Activated CD4-positive, alpha-beta T cell treated with anti-CD3 and anti-CD28 coated beads for 24 hours (primary cell): ENCODE measurements around the gene HMG20A.
"Not testable (repeated sequence)": the region's sequence is repeated elsewhere in the genome, so short reads cannot be mapped to it uniquely, and the experiment has no call there.

Source experiments
- DNase-seq, 2 donors: peaks; one replicate each; pipeline ENCODE4 v3.0.0-alpha.2; 2020; ENCODE audit warnings: low read depth in 2 of 2

HMG20A gene

DNA sequence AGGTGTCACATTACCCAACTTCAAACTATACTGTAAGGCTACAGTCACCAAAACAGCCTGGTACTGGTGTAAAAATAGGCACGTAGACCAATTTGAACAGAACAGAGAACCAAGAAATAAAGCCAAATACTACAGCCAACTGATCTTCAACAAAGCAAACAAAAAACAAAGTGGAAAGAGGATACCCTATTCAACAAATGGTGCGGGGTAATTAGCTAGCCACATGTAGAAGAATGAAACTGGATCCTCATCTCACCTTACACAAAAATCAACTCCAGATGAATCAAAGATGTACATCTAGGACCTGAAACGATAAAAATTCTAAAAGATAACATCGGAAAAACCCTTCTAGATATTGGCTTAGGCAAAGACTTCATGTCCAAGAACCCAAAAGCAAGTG, 13.8 kb upstream of the HMG20A start:
- DNase-seq, result no peak

DNA sequence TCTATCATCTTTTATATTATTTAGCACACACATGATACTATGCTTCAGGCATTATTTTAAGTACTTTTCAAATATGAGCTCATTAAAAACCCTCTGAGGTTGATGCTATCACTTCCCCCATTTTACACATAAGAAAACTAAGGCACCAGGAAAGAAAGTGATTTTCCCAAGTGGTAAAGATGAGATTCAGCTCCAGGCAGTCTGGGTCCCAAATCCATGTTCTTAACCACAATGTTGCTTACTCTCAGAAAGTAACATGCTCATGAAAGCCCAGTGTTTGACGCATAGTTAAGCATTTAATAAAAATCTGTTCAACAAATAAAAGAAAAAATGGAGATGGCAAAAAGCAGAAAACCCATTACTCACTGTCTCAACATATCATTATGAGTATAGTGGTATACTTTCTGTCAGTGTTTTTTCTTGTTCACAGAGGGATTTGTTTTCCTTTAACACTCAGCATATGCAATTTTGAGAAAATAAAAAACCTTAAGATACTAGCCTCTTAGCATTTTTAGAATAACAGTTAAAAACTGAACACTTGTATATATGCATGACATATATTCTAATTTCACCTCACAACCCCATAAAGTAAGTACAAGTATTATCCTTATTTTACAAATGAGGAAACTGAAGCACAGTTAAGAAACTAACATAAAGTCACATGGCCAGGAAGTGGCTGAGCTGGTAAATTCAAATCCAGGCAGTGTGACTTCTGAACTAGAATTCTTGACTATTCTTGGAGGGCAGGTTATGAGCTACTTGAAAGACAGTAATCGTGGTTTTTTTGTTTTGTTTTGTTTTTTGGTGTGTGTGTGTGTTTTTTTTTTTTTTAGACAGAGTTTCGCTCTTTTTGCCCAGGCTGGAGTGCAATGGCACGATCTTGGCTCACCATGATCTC, 11.2 kb upstream of the HMG20A start:
- no peak for DNase-seq

DNA sequence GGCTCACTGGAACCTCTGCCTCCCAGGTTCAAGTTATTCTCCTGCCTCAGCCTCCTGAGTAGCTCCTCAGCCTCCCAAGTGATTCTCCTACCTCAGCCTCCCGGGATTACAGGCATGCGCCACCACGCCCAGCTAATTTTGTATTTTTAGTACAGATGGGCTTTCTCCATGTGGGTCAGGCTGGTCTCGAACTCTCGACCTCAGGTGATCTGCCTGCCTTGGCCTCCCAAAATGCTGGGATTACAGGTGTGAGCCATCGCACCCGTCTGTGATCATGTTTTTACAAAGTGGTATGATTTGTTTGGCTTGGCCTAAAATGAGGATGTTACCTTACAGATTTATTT, 10.6 kb upstream of the HMG20A start:
- not testable (repeated sequence) for DNase-seq

DNA sequence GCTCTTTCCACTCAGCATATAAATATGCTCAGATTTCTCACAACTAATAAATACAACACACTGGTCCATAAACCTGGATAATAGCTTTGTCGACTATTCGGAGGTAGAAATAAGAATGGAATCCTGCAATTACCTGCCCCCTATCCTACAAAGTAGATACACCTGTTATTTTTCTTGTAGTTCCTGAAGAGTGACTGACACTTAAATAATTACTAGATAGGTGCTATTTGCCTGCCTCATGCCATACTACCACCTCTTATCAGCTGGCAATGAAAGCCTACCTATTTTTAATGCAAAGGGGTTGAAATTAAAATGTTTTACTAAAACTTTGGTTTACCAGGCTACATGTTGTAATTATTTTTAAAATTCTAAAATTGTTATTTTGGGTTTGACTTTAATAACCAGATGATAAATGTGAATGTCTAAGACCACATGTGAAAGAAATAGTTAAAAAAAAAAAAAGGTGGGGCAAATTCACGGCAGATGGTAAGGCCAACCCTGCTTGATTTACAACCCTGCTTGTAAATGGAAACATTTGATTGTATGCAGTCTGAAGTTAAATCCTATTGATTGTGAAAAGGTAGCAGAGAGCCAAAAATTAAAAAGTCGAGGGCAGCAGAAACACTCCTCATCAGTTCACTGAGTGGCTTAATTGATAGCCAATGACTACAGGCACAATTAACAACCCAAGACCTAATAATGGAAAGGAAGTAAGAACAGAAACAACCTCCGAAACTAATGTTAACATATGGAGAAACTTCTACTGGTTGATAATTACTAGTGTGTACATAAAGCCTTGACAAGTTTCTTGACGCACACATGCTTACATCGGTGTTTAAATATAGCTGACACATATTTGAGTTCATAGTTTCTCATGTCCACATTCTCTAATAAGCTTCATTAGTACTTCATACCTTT, 9.7 kb upstream of the HMG20A start:
- DNase-seq, result no peak

DNA sequence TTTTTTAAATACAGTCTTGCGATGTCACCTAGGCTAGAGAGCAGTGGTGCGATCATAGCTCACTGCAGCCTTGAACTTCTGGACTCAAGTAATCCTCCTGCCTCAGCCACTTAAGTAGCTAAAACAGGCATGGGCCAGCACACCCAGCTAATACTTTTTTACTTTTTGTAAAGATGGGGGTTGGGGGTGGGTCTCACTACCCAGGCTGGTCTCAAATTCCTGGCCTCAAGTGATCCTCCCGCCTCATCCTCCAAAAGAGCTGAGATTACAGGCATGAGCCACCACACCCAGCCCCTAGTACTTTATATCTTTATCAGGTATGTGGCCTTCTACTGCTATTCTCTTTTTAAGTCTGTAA, 9.1 kb upstream of the HMG20A start:
- no peak for DNase-seq

DNA sequence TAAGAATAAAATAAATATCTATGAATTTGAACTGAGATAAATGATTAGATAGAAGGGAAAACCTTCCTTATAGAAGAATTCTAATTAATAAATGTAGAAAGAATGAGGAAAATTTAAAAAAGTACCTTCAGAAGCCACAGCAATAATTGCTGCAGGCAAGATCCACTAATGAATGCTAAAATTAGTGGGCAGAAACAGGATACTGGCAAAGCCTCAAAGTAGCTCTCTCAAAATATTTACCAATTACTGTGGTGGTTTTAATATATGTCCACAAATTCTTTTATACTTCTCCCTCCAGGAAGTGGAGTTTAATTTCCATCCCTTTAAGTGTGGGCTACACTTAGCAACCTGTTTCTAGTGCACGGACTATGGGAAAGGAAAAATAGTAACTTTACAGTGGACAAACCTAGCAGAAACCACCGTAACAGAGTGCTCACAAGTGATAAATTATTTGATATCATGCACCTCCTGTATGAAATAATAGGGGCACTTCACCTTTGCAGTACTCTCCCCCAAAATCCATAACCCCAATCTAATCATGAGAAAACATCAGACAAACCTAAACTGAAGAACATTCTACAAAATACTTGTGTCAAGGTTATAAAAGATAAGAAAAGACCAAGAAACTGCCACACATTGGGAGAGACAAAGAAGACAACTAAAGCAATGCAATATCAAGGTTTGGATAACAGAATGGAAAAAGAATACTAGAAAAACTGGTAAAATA, 7.6 kb upstream of the HMG20A start:
- DNase-seq, result no peak

DNA sequence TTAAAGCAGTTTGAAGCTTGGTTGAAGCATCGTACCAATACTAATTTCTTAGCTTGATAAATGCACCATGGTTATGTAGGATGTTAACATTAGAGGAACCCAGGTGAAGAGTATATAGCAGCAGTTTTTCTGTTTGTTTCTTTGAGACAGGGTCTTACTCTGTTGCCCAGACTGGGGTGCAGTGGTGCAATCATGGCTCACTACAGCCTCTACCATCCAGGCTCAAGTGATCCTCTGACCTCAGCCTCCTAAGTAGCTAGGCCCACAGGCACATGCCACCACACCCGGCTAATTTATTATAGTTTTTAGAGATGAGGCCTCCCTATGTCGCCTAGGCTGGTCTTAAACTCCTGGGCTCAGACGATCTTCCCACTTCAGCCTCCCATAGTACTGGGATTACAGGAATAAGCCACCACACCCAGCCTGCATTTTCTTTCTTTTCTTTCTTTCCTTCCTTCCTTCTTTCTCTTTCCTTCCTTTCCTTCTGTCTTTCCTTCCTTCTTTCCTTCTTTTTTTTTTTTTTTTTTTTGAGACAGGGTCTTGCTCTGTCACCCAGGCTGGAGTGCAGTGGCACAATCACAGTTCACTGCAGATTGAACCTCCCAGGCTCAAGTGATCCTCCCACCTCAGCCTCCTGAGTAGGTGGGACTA, 6.9 kb upstream of the HMG20A start:
- DNase-seq, result no peak

DNA sequence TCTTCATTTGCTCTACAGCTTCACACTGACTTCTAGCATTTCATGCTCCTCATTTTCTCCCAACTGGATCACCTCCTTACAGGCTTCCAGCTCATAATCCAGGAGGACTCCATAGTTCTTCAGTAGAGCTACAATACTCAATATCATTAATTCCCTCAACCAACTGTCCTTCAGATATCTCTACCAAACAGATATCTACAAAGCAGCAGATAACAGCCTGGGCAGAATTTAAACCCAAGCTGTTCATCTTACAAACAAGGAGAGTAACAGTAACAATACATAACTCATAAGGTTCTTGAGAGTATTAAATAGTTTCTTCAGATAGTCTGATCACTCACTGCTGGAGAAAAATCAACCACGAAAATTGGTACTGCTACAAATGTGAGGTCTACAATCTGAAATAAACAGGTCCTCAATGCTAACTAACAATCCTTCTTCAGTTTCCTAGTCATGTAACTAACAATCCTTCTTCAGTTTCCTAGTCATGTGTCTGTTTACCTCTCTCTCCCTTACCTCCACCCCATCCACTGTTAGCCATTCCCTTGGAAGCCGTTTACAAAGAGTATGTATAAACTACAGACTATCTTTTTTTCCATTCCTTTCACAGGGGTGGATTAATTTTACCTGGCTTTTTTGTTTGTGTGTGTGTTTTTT, 5.8 kb upstream of the HMG20A start:
- no peak for DNase-seq

DNA sequence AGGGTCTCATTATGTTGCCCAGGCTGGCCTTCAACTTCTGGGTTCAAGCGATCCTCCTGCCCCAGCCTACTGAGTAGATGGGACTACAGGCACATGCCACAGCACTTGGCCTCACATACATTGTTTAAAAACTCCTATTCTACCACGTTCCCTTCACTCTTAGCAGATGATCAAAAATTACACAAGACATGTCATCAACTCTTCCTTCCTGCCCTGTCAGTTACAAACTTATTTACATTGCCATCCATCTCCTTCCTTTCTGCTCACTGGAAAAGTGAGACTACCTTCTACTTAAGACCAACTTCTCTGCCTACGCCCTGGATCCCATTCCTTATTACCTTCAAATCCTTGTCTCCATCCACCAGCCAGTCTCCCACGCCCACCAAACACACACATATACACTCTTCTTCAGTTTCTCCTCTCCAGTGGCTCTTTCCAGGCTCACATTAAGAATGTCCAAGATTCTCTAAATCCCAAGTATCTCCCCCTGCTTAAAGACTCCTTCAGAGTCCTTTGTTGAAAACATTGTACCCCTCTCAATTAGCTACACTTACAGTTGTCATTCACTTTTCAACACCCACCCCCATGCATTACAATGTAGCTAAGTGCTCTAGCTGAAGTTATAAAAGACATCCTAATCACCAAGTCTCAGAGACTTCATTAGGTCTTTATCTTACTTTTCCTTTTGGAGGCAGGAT, 5.1 kb upstream of the HMG20A start:
- no peak for DNase-seq

DNA sequence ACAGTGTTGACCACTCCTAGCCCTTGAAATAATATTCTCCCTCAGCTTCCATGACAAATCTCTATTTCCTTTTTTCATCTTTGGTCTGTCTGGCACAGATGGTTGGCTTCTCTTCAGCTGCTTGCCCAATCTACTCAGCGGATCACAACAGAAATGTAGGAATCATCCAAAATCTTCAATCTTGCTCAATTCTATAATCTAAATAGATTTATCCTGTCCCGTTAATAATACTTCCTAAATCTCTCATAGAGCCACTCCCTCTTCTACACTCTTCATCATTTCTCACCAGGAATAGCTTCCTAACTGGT, 4.6 kb upstream of the HMG20A start:
- no peak for DNase-seq

DNA sequence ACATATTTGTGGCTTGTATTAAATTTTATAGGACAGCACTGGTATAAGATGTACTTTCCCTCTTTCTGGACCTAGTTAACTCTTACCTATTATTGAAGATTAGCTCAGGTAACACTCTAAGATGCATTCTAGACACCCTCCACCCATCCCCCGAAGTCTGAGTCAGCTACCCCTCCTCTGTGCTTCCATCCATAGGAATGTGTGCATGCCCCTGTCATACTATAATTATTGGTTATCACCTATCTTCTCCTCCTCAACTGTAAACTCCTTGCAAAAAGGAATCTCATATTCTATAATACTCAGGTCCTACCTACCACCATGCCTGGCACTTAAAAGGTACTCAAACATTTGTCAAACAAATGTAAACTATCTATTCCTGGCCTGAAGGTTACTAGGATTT, 3.7 kb upstream of the HMG20A start:
- DNase-seq, result no peak

DNA sequence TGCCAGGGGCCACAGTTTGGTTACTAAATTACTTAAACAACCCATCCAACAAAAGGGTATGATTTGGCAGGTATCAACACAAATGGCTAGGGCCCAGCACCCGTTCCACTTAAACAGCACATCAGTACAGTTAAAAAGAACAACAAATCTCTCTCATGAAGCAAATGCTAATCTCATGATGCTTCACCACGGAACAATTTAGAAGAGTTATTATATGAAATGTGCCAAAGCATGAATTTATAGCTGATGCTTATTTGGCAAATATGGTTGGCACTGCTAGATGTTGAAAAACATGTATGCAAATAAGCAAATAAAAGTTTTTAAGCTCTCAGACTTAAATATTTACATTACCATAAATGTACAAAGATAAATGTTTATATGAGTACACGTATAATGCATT, 3.1 kb upstream of the HMG20A start:
- DNase-seq, result no peak

DNA sequence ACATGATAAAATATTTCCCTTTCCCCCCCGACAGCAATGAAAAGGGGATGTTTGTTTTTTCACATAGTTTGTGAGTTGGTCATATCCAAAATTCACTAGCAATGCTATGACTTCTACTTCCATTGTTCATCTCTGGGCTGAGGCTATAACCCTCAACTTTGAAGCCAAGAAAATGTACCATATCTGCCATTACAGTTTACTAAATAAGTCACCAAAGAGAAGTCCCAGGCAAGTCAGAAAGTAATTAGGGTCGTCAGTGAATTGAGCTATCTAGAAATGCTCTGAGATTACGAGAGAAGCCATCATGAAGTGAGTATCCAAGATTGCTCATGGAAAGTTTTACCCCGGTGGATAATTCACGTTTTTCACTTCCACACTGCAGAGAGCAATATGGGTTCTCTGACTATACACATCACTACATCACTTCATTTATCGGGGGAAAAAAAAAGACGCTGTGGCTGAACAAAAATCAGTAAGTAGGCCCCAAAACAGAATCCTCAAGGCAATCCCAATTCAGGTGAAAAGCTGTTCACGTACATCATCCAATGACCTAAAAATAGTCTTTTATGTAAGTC, 2.2 kb upstream of the HMG20A start:
- DNase-seq, result no peak

DNA sequence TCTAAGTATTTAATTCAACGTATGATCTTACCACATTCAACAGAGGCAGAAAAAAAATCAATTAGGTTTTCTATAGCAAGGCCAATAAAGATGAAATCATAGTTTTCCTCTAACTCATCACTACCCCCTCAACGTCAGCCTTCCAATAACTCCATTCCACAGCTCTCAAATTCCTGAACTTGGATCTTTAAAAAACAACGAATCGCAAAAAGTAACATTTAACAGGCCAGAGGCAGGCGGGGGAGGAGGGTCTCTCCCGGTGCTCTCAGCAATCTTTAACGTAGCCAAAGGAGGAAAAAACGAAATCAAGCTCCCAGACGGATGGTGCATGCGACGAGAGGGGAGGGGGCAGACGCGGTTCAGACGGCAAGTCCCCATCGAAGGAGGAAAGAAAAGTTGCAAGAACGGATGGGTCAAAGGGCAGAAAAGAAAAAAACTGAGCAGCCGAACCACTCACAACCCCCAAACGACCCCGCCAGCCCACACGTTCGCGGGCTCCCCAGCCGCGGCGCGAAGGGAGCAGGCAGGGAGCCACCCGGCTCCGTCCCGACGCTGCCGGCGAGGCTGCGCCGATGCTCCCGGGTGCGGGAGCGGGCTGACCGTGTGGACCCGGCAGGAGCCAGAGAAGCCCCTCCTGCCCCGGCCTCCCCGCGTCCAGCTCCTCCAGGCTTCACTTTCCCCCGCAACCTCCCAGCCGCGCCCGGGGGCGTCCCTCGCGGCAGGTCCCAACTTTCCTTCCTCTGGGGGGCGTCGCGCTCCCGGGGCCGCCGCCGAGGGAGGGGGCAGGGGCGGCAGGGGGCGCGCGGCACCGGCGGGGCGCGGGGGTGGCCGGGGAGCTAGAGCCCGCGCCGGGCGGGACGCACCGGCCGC, 1.5 kb upstream of the HMG20A start:
- DNase-seq, result peak; percentile 15 to 16

DNA sequence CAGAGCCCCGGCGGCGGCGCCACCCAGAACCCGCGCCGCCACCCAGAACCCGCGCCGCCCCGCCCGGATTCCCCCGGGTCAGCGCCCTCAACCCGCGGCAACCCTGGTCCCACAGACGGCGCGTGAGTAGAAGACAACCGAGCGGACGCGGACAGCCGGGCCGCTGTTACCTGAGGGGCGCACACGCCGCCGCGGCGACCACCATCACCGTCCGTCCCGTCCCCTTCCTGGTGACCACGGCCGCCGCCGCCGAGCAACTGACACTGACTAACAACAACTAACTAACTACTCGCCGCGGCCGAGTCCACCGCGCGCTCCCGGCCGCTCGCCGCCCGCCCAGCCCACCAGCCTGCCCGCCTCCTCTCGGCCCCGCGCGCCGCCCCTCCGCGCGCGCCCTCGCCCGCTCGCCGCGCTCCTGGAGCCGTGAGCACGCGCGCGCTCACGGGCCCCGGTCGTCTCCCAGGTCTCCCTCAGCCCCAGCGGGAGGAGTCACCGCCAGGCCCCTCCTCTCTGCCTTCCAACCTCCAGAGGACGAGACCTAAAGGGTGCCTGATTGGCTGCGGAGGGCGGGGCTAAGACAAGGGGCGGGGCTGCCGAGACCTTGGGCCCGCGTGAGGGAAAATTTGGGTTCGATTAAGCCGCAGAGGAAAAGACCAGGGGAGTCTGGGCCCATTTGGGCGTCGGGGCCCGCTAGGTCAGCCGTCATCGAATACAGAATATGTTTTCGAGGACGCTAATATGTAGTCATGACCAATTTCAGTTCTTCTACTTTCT, 665 bp upstream of the HMG20A start, which contains the start of gene PEAK1:
PEAK1 (minus strand) TSS at position 269 of the 774 bp plus-strand sequence. CDS start 238,178 bp downstream, outside the sequence.
- peak; percentile 99 to 100 for DNase-seq

DNA sequence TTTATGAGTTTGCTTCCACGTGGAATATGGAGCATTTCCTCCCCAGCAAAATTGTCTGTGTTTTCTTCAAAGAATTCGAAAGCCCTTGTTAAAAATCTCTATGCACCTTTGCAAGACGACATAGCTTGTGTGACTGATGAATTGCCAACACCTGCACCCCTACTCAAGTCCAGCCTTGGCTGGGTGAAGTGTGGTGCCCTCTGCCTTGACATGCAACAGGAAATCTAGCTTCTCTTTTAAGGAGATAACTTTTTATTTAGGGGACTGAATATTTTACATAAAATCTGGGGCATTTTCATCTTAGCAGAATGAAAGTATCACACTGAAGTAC, 647 bp downstream of the HMG20A start:
- no peak for DNase-seq

DNA sequence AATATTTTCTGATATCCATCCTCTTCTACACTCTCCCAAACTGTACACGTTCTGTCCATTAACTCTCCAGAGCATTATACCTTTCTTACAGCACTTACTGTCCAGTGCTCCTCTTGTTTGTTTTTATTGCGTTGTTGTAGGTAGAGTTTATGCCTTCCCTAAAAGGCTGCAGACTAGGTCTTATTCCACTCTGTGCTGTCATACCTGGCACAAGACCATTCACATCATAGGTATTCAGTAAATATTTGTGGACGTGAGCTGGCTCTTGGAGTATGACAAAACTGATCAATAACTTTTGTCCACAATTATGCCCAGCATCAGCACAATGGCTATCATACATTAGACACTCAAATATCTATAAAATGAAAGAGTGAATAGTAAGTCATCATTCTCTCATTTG, 4.4 kb downstream of the HMG20A start:
- DNase-seq, result no peak

DNA sequence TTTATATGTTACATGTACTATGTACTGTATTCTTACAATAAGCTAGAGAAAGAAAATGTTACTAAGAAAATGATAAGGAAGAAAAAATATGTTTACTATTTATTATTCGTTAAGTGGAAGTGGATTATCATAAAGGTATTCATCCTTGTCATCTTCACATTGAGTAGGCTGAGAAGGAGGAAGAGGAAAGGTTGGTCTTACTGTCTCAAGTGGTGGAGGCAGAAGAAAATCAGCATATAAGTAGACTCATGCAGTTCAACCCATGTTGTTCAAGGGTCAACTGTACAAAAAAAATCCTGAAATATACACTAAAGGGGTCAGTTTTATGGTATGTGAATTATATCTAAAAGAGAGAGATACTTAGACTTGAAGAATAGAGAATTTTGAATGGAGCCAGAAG, 5.7 kb downstream of the HMG20A start:
- no peak for DNase-seq

DNA sequence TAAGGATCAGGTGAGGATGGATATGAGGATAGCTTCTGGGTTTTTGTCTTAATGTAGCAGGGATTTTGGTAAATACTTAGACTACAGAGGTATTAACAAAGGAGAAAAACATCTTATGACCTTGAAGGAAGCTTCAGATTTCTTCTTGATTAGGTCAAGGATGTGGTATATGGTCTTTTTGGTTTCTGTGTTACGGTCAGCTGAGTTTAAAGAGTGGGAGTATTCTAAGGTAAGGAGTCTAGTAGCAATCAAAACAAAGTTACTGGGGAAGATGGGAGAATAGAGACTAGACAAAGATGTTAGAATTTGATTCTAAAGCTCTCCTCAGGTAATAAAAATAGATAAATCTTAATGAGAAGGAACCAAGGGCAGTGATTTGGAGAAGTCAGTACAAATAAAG, 6.2 kb downstream of the HMG20A start:
- DNase-seq, result no peak
